HPDE6-E6E7 (cell line): Measurements from ENCODE around the gene NEU2.
A peak's percentile ranks its signal among the peaks of the same experiment; 100 is the strongest.
"Not testable (repeated sequence)": the region's sequence is repeated elsewhere in the genome, so short reads cannot be mapped to it uniquely, and the experiment has no call there.

Experiments
- DNase-seq: peaks from one replicate; pipeline ENCODE4 v3.0.0; 2011; ENCODE audit warnings: missing footprints; ENCODE audit errors: extremely low spot score

NEU2 gene

GRCh38 chr2:233034091-233034882 lies 1.8 kb downstream of the NEU2 start:
- no peak for DNase-seq

DNA sequence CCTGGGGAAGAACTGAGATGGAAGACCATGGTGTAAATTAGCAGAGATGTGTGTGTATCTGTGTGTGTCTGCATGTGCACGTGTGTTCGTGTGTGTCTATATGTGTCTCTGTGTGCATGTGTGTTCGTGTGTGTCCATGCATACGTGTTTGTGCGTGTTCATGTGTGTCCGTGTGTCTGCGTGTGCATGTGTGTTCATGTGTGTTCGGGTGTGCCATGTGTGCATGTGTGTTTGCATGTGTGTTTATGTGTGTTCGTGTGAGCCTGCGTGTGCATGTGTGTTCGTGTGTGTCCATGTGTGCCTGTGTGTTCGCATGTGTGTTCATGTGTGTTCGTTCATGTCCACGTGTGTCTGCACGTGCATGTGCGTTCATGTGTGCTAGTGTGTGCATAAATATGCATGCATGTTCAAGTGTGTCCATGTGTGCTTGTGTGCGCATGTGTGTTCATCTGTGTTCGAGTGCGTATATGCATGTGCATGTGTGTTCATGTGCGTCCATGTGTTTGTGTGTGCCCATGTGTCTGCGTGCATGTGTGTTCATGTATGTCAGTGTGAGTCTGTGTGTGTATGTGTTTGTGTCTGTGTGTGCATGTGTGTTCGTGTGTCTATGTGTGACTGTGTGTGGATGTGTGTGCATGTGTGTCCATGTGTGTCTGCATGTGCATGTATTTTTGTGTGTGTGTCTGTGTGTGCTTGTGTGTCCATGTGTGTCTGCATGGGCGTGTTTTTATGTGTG lies 3.1 kb downstream of the NEU2 start:
- no peak for DNase-seq

DNA sequence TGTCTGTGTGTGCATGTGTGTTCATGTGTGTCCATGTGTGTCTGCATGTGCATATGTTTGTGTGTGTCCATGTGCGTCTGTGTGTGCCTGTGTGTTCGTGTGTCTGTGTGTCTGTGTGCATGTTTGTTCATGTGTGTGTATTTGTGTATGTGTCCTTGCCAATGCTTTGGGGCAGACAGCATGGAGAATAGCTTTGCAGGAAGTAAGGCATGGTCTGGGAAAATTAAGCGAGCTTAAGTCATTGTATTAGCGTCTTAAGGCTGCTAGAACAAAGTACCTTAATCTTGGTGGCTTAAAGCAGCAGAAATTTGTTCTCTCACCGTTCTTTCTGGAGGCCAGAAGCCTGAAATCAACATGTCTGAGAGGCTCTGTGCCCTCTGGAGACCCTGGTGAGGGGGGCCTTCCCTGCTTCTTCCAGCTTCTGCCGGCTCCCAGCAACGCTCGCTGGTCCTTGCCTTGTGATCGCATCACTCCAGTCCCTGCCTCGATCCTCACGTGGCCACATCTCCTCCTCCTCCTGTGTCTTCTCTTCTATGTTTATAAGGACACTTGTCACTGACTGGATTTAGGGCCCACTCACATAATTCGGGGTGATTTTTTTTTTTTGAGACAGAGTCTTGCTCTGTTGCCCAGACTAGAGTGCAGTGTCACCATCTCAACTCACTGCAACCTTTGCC lies 3.8 kb downstream of the NEU2 start:
- no peak for DNase-seq

GRCh38 chr2:233037078-233037477 lies 4.6 kb downstream of the NEU2 start:
- DNase-seq: no peak

GRCh38 chr2:233039212-233039845 lies 6.9 kb downstream of the NEU2 start:
- no peak for DNase-seq

GRCh38 chr2:233039846-233040530 lies 7.5 kb downstream of the NEU2 start:
- DNase-seq: no peak

GRCh38 chr2:233040571-233040970 lies 8.1 kb downstream of the NEU2 start:
- no peak for DNase-seq

GRCh38 chr2:233041722-233042323 lies 9.4 kb downstream of the NEU2 start:
- DNase-seq: no peak

DNA sequence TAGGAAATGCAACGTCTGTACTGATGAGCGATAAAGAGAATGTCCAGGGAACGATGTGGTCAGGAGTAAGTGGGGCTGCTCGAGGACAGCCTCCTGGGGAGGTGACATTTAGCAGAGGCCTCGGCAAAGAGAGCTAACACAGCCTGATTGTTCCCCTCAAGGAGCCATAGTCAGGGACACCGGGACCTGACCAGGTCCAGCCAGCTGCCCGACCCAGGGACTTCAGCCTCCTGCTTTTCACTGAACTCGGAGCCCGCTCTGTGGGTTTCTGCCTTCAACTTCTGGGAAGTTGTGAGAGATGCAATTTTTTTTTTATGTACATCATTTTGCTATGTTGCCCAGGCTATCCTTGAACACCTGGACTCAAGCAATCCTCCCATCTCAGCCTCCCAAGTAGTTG lies 10.1 kb downstream of the NEU2 start:
- no peak for DNase-seq

DNA sequence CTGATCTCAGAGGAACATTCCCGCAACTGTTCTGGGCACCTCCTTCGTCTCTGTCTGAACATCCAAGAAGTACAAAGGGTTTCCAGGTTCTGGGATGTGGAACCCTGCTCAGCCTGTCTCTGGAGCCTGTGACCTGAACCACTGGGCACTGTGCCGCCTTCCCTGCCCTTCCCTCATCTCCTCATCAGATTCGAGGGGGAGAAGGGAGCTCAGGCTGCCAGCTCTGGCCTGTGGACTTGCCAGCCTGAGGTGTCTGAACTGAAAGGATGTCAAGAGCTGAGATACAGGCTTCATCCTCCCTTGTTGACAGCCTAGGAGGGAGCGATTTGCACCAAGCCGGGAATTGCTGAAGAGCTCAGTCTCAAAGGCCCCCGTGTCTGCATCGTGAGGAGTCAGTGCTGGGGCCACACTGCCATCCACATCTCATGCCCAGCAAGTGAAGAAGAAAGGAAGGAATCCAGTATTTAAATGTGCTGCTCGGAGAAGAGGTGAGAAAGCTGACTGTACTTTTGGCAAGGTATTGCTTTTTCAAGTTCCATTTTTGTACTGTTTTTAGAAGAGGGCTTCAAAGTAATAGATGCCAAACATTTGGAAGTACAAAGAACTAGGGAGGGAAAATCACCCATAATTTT lies 12.6 kb downstream of the NEU2 start:
- no peak for DNase-seq

- DNase-seq: no peak
Observed at GRCh38 chr2:233047206-233047605, 14.7 kb downstream of the NEU2 start.

DNA sequence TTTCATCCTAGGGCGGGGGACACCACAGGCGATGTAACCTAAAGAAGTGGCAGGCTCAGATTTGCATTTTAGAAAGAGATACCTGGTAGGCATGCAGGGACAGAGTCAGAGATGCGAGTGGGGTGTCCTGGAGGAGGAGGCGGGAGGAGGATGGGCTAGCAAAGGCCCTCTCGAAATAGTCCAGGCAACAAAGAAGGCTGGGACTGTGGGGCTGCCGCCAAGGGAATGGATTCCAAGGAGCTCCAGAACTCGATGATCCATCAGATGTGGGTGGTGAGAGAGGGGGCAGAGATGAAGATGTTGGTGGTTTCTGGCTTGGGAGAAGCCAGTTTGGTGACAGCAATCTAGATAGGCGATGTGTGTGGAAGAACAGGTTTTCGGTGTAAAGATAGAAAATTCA lies 15.2 kb downstream of the NEU2 start:
- no peak for DNase-seq

GRCh38 chr2:233048569-233049193 lies 16.2 kb downstream of the NEU2 start:
- no peak for DNase-seq

- DNase-seq: no peak
Observed at GRCh38 chr2:233049194-233049761, 16.8 kb downstream of the NEU2 start.

DNA sequence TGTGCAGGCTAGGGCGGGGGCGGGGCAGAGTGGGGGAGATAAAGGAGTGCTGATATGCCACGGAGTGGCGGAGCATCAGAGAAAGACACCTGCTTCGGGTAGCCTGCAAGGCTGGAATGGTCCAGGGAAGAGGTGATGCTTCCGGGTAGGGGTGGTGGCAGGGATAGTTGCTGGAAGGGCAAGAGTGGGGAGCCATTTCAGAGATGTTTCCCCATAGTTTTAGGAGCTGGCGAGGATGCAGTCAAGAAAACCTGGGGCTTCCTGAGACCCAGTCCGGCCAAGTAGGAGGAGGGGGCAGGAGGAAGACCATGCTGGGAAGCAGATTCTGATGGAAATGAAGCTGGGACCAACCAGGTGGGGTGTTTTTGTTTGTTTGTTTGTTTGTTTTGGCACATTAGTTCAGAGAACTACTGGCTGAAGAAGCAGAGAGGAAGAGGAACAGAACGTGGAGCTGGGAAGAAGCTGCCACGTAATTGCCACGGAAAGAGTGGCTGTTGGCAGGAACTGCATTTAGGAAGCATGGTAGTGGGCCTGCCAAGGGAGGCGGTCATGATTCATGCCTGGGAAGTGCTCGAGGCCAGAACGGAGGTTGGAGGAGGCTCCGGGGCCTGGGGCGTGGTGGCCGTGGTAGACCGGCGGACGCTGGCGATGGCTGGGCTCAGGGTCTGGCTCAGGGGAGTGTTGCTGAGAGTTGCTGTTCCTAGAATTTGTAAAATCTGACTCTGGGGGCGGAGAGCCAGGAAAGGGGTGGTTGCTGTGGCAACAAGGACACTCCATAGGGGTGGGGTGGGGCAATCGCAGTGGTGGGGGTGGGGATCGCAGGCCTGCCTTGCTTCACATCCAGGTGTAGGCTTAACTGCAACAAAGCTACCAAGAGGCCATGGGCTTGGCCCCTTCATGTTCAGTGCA lies 19.0 kb downstream of the NEU2 start:
- DNase-seq: no peak

GRCh38 chr2:233052517-233052916 lies 20.0 kb downstream of the NEU2 start:
- DNase-seq: not testable (repeated sequence)

- DNase-seq: peak; percentile 75
Observed at GRCh38 chr2:233053928-233054784, 21.7 kb downstream of the NEU2 start.

- DNase-seq: no peak
Observed at GRCh38 chr2:233055362-233055761, 22.9 kb downstream of the NEU2 start.
